HPDE6-E6E7 (cell line): ENCODE measurements around the gene GABRD.

Experiments used
- DNase-seq: peaks from one replicate; pipeline ENCODE4 v3.0.0; 2011; ENCODE audit warnings: missing footprints; ENCODE audit errors: extremely low spot score

The GABRD gene

GRCh38 chr1:2018217-2019171 lies 651 bp upstream of the GABRD start:
- no peak for DNase-seq

GRCh38 chr1:2019571-2020309 lies 595 bp downstream of the GABRD start:
- no peak for DNase-seq

- no peak for DNase-seq
These were observed 1.1 kb downstream of the GABRD start for GRCh38 chr1:2020310-2020655.

- no peak for DNase-seq
These were observed 2.4 kb downstream of the GABRD start for GRCh38 chr1:2021550-2021949.

- DNase-seq: no peak
These were observed 3.1 kb downstream of the GABRD start for GRCh38 chr1:2022063-2022770.

GRCh38 chr1:2023187-2023586 lies 4.0 kb downstream of the GABRD start:
- no peak for DNase-seq

- no peak for DNase-seq
These were observed 5.3 kb downstream of the GABRD start for GRCh38 chr1:2024451-2024850.

- no peak for DNase-seq
These were observed 5.7 kb downstream of the GABRD start for GRCh38 chr1:2024887-2025286.

- no peak for DNase-seq
These were observed 6.4 kb downstream of the GABRD start for GRCh38 chr1:2025491-2025981.

GRCh38 chr1:2027961-2028583 lies 8.9 kb downstream of the GABRD start:
- DNase-seq: no peak

- DNase-seq: no peak
These were observed 9.9 kb downstream of the GABRD start for GRCh38 chr1:2028870-2029560.

GRCh38 chr1:2029561-2029960 lies 10.4 kb downstream of the GABRD start:
- no peak for DNase-seq

- no peak for DNase-seq
These were observed 11.1 kb downstream of the GABRD start for GRCh38 chr1:2030076-2030871.

GRCh38 chr1:2031546-2032540 lies 12.7 kb downstream of the GABRD start:
- no peak for DNase-seq

- no peak for DNase-seq
These were observed 13.6 kb downstream of the GABRD start for GRCh38 chr1:2032737-2033136.

GRCh38 chr1:2033165-2033564 lies 14.0 kb downstream of the GABRD start:
- DNase-seq: no peak

- DNase-seq: no peak
These were observed 17.1 kb downstream of the GABRD start for GRCh38 chr1:2036287-2036686.

GRCh38 chr1:2037314-2037979 lies 18.3 kb downstream of the GABRD start:
- DNase-seq: no peak
